PC-3 (cell line): ENCODE measurements around the gene PSG2. TPM values are rescaled to one million over a fixed set of nuclear protein-coding genes. Genes with fewer than 3 reads are reported as not detected.
"Not testable (repeated sequence)": the region's sequence is repeated elsewhere in the genome, so short reads cannot be mapped to it uniquely, and the experiment has no call there.

Source experiments
- ATAC-seq: fragments of 200-7000 bp; cut with Tn5 transposase; 2 replicates; pipeline ENCODE4 v1.9.1; 2020; ENCODE audit warnings: mild to moderate bottlenecking, moderate library complexity
- BruUV-seq: library from RNA; stranded (reverse); fragments of 400-500 nt; replicated peaks from 2 replicates; lab custom pipeline; 2021; lab: Mats Ljungman, UMichigan
- CTCF ChIA-PET: fragments of 300-600 bp; sonication (Branson Sonifier 250); formaldehyde crosslinking; loops from one replicate; lab custom pipeline; 2022; ENCODE audit warnings: antibody characterized with exemption; lab: Charles Lee
- POLR2A ChIA-PET: fragments of 300-600 bp; sonication (Branson Sonifier 250); formaldehyde crosslinking; loops from one replicate; lab custom pipeline; 2022; ENCODE audit warnings: antibody characterized with exemption; ENCODE audit not compliant: unreplicated experiment; lab: Charles Lee
- DNase-seq: peaks from one replicate; pipeline ENCODE4 v3.0.0-alpha.2; 2015
- H2AFZ ChIP-seq: fragments of 300-600 bp; sonication (generic); 2 replicates; pipeline ENCODE4 v1.6.0; 2016; ENCODE audit warnings: antibody characterized with exemption, low read length
- H3F3A ChIP-seq: fragments of 300-600 bp; sonication (generic); one replicate; pipeline ENCODE4 v1.6.0; 2017; ENCODE audit warnings: antibody characterized with exemption, low read length, control low read depth, mild to moderate bottlenecking; ENCODE audit not compliant: unreplicated experiment
- H3K27ac ChIP-seq: fragments of 300-600 bp; sonication (generic); 2 replicates; pipeline ENCODE4 v1.5.1; 2016; ENCODE audit warnings: mild to moderate bottlenecking, low read length
- H3K27me3 ChIP-seq: fragments of 300-600 bp; sonication (generic); 2 replicates; pipeline ENCODE4 v1.6.1; 2016; ENCODE audit warnings: low read length, mixed read lengths
- H3K36me3 ChIP-seq: fragments of 300-600 bp; sonication (generic); 2 replicates; pipeline ENCODE4 v1.6.1; 2016; ENCODE audit warnings: low read depth, mixed run types, low read length, mixed read lengths
- H3K4me1 ChIP-seq: fragments of 300-600 bp; sonication (generic); 2 replicates; pipeline ENCODE4 v1.5.1; 2016; ENCODE audit warnings: low read length; ENCODE audit not compliant: insufficient read depth
- H3K4me2 ChIP-seq: fragments of 300-600 bp; sonication (generic); 2 replicates; pipeline ENCODE4 v1.6.0; 2016; ENCODE audit warnings: low read length
- H3K4me3 ChIP-seq: fragments of 300-600 bp; sonication (generic); 2 replicates; pipeline ENCODE4 v1.5.1; 2016; ENCODE audit warnings: mild to moderate bottlenecking, low read length, mixed read lengths
- H3K79me2 ChIP-seq: fragments of 300-600 bp; sonication (generic); 2 replicates; pipeline ENCODE4 v1.6.1; 2017; ENCODE audit warnings: low read length, mixed read lengths
- H3K9ac ChIP-seq: fragments of 300-600 bp; sonication (generic); 2 replicates; pipeline ENCODE4 v1.6.0; 2016; ENCODE audit warnings: mild to moderate bottlenecking, low read length
- H3K9me2 ChIP-seq: fragments of 300-600 bp; sonication (generic); replicated peaks from 2 replicates; pipeline ENCODE4 v1.6.1; 2016; ENCODE audit warnings: mixed run types, low read length, mixed read lengths
- H3K9me3 ChIP-seq: fragments of 300-600 bp; sonication (generic); 2 replicates; pipeline ENCODE4 v1.6.1; 2016; ENCODE audit warnings: low read length, mixed read lengths
- H4K20me1 ChIP-seq: fragments of 300-600 bp; sonication (generic); 2 replicates; pipeline ENCODE4 v1.6.1; 2016; ENCODE audit warnings: low read length, mixed read lengths
- EZH2 ChIP-seq: fragments of 300-600 bp; sonication (generic); IDR thresholded peaks from one replicate; pipeline ENCODE4 v1.6.1; 2017; ENCODE audit warnings: antibody characterized with exemption, mild to moderate bottlenecking, low read length; ENCODE audit not compliant: unreplicated experiment
- EZH2phosphoT487 ChIP-seq: fragments of 300-600 bp; sonication (generic); IDR thresholded peaks from 2 replicates; pipeline ENCODE4 v1.6.1; 2018; ENCODE audit warnings: mild to moderate bottlenecking, antibody characterized with exemption, low read length, borderline replicate concordance
- intact Hi-C: fragments of 100-400 bp; cut with micrococcal nuclease; formaldehyde crosslinking; loops from 2 replicates; pipeline ENCODE4 v1.9.0; 2023
- total RNA-seq: library from RNA; depleted of rRNA; stranded (reverse); fragments of >200 nt; gene quantifications from 2 replicates; pipeline ENCODE4 v1.2.3, GENCODE V29; 2014
- TF ChIP-seq, protein P1 (sequence below): fragments of 300-600 bp; sonication (generic); conservative IDR thresholded peaks from 2 replicates; pipeline ENCODE4 v1.5.1; 2017; ENCODE audit warnings: antibody characterized with exemption, low read depth, mild to moderate bottlenecking, low read length

PSG2 gene
- total RNA-seq, 1 experiment from 2014 or later: not detected

DNA sequence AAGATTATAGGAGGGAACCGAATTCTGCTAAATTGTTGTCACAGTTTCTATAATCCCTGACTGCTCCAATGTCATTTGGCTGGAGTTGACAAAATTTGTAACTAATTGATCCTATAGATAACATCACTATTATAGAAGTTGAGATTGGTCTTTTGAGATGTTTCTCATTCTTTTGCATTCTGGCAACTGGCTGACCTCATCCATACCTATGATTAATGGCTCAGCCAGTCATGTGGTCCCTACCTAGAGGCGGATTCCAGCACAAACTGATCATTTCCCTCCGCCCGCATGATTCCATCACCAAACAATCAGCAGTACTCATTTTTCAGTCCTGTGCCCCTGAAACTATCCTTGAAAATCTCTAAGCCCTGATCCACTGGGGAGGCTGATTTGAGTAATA lies 4.2 kb downstream of the PSG2 start:
- H4K20me1 ChIP-seq: no peaks in the 10 kb centered on the region
- no peak overlapping the region for H2AFZ ChIP-seq
- TF ChIP-seq EZH2phosphoT487 (no peak), EZH2 (no peak)
- TF ChIP-seq, protein P1, sequence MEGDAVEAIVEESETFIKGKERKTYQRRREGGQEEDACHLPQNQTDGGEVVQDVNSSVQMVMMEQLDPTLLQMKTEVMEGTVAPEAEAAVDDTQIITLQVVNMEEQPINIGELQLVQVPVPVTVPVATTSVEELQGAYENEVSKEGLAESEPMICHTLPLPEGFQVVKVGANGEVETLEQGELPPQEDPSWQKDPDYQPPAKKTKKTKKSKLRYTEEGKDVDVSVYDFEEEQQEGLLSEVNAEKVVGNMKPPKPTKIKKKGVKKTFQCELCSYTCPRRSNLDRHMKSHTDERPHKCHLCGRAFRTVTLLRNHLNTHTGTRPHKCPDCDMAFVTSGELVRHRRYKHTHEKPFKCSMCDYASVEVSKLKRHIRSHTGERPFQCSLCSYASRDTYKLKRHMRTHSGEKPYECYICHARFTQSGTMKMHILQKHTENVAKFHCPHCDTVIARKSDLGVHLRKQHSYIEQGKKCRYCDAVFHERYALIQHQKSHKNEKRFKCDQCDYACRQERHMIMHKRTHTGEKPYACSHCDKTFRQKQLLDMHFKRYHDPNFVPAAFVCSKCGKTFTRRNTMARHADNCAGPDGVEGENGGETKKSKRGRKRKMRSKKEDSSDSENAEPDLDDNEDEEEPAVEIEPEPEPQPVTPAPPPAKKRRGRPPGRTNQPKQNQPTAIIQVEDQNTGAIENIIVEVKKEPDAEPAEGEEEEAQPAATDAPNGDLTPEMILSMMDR: no peak
- H3K27me3 ChIP-seq: no peaks in the 10 kb centered on the region
- H3F3A ChIP-seq: no peaks in the 10 kb centered on the region
- peak; percentile 56 for DNase-seq
- no peaks in the 10 kb centered on the region for H3K9me3 ChIP-seq
- H3K4me3 ChIP-seq: no peak overlapping the region
- intact Hi-C loops: no loop called here
- no peaks in the 10 kb centered on the region for H3K79me2 ChIP-seq
- H3K27ac ChIP-seq: 0 out of 2 replicates have a peak overlapping the region, but pooled peaks have one; percentile 23
- ChIA-PET POLR2A (no interaction called here), CTCF (no interaction called here)
- H3K36me3 ChIP-seq: no peaks in the 10 kb centered on the region
- H3K9ac ChIP-seq: no peak overlapping the region
- no TSS peak for BruUV-seq
- H3K9me2 ChIP-seq: no peaks in the 10 kb centered on the region
- H3K4me1 ChIP-seq: peaks cover 10% of the 10 kb centered on the region
- ATAC-seq: no peak
- no peak overlapping the region for H3K4me2 ChIP-seq

DNA sequence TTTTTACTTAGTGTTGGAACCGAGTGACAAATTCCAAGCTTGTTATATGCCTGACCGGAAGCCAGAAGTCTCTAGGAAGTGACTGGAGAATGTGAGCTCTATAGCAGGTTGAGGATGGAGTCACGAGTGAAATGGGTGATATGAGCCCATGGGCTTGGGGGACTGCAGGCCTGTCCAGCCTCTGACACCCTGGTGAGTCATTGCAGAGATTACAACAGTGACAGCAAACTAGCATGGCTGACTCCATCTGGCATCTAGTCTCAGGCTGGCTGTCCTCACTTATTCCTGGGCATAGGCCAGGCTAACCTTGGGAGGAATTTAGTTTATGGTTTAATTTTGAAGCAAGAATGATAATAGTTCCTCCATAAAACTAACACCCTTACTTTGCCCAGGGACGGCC lies 4.6 kb downstream of the PSG2 start:
- ATAC-seq, CTCF ChIA-PET, intact Hi-C loops, H3K4me2 ChIP-seq, H3K36me3 ChIP-seq, H3K4me1 ChIP-seq, POLR2A ChIA-PET, H3K4me3 ChIP-seq, H3K27me3 ChIP-seq, H3K9me3 ChIP-seq, BruUV-seq, H3K9ac ChIP-seq, H3K79me2 ChIP-seq, H3F3A ChIP-seq, H2AFZ ChIP-seq, H4K20me1 ChIP-seq, H3K9me2 ChIP-seq: not testable (repeated sequence)
- DNase-seq: peak; percentile 55
- H3K27ac ChIP-seq: 0 out of 2 replicates have a peak overlapping the region, but pooled peaks have one; percentile 23

DNA sequence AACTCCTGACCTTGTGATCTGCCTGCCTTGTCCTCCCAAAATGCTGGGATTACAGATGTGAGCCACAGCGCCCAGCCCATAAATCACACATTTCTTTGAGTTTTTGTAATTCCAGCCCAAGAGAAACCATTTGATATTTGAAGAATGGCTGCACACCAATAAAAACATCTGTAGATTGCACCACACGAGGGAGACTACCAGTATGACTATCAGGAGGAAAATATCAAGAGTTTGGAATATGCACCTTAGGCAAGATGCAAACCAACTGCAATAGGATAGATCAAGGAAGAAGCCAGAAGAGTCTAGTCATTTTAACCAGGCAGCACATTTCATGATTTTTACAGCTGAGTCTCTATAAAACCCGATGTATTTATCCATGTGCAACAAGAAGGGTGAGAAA lies 20.1 kb downstream of the PSG2 start:
- H3K9ac ChIP-seq, H3K27ac ChIP-seq, intact Hi-C loops, H4K20me1 ChIP-seq, H3K9me3 ChIP-seq, H3F3A ChIP-seq, H3K9me2 ChIP-seq, H3K4me3 ChIP-seq, H2AFZ ChIP-seq, DNase-seq, BruUV-seq, ATAC-seq, H3K79me2 ChIP-seq, H3K36me3 ChIP-seq, CTCF ChIA-PET, H3K4me2 ChIP-seq, H3K27me3 ChIP-seq, POLR2A ChIA-PET: not testable (repeated sequence)
- H3K4me1 ChIP-seq: peaks cover 13% of the 10 kb centered on the region

- BruUV-seq, H3F3A ChIP-seq, H2AFZ ChIP-seq, H3K4me3 ChIP-seq, H3K4me2 ChIP-seq, intact Hi-C loops, H3K27me3 ChIP-seq, ATAC-seq, CTCF ChIA-PET, H3K9ac ChIP-seq, H3K9me2 ChIP-seq, POLR2A ChIA-PET, H4K20me1 ChIP-seq, DNase-seq, H3K27ac ChIP-seq, H3K79me2 ChIP-seq, H3K36me3 ChIP-seq, H3K9me3 ChIP-seq: not testable (repeated sequence)
- H3K4me1 ChIP-seq: peaks cover 13% of the 10 kb centered on the region
These were observed 21.2 kb downstream of the PSG2 start for GRCh38 chr19:43061326-43061725.

DNA sequence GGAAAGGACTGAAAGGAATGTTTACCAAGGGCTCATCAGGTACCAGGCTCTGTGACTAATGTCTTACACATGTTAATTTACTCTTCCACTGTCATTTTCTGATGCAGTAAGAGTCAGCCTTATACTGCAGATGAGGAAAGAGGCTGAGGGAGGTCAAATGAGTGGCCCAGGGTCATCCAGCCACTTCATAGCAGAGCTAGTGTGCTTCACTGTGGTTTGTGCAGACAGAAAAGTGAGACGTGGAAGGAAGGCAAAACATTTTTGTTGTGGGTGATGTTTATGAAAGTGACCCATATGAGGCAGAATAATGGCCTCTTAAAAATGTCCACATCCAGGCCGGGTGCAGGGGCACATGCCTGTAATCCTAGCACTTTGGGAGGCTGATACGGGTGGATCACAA lies 22.2 kb downstream of the PSG2 start:
- H3K4me2 ChIP-seq, BruUV-seq, CTCF ChIA-PET, intact Hi-C loops, H3K4me3 ChIP-seq, H3K9me2 ChIP-seq, H3K9ac ChIP-seq, H3K36me3 ChIP-seq, H3K79me2 ChIP-seq, ATAC-seq, H3K27me3 ChIP-seq, POLR2A ChIA-PET, H3F3A ChIP-seq, H3K9me3 ChIP-seq, H4K20me1 ChIP-seq, H2AFZ ChIP-seq: not testable (repeated sequence)
- peaks cover 13% of the 10 kb centered on the region for H3K4me1 ChIP-seq
- DNase-seq: peak; percentile 67
- peak overlapping the region; percentile 49 for H3K27ac ChIP-seq

DNA sequence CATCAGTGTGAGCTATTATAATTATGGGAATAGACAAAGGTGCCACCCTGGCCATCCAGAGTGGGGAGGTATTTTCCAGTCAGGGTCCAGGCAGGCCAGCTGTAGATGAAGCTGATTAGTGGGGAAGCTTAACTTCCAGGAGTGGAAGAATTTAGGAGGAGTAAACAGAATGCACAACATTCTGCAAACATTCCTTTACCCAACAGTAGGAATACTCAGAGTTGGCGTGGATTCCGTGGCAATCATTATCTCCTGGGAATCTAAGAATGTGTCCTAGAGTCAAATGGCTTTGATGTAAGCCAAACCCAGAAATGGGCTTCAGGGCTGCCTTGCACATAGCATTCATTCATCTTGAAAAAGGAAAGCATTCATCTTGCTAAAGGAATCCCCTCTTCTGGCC lies 23.0 kb downstream of the PSG2 start:
- H3K4me3 ChIP-seq, BruUV-seq, CTCF ChIA-PET, H3F3A ChIP-seq, intact Hi-C loops, H4K20me1 ChIP-seq, H3K36me3 ChIP-seq, POLR2A ChIA-PET, H3K4me2 ChIP-seq, H3K9ac ChIP-seq, H3K9me2 ChIP-seq, H3K9me3 ChIP-seq, H3K79me2 ChIP-seq, ATAC-seq, H3K27me3 ChIP-seq, H2AFZ ChIP-seq: not testable (repeated sequence)
- peaks cover 13% of the 10 kb centered on the region for H3K4me1 ChIP-seq
- peak overlapping the region; percentile 68 for H3K27ac ChIP-seq
- DNase-seq: peak; percentile 1
